ENCODE data around the gene FASN. TPM values are rescaled to one million over a fixed set of nuclear protein-coding genes. Genes with fewer than 3 reads are reported as not detected.

The FASN gene
- polyA plus RNA-seq, 1 experiment: 11.3 TPM

- no peak for TF ChIP-seq CTCF (IDR thresholded peaks at IDR 0.05; ENCODE audit: insufficient read depth, low read depth, low read length)
- Histone ChIP-seq H3K36me3 (ENCODE audit: control insufficient read depth, insufficient read depth, low read length) (peaks cover 37% of the 10 kb centered on the region), H3K27me3 (ENCODE audit: control insufficient read depth, insufficient read depth, low read length) (no peaks in the 10 kb centered on the region), H3K4me3 (ENCODE audit: low read depth, low read length) (no peak overlapping the region)
- ChIA-PET CTCF (interaction anchor here (1.5 kb wide), 1 partner anchor 27 kb away, joined by 3 read pairs; no protein-coding TSS in a partner anchor), POLR2A (no interaction called here)
- DNase-seq (ENCODE audit: low read depth): no peak
These were observed 34.3 kb downstream of the FASN start for GRCh38 chr17:82063424-82064415.

- CTCF ChIA-PET: no interaction called here
- Histone ChIP-seq H3K27me3 (ENCODE audit: control insufficient read depth, insufficient read depth, low read length) (no peaks in the 10 kb centered on the region), H3K36me3 (ENCODE audit: control insufficient read depth, insufficient read depth, low read length) (peaks cover 37% of the 10 kb centered on the region), H3K4me3 (ENCODE audit: low read depth, low read length) (no peak overlapping the region)
- DNase-seq (ENCODE audit: low read depth): no peak
- POLR2A ChIA-PET: no interaction called here
- no peak for TF ChIP-seq CTCF (IDR thresholded peaks at IDR 0.05; ENCODE audit: insufficient read depth, low read depth, low read length)
These were observed 35.1 kb downstream of the FASN start for GRCh38 chr17:82062984-82063368.

- Histone ChIP-seq H3K4me3 (ENCODE audit: low read depth, low read length) (no peak overlapping the region), H3K27me3 (ENCODE audit: control insufficient read depth, insufficient read depth, low read length) (no peaks in the 10 kb centered on the region), H3K36me3 (ENCODE audit: control insufficient read depth, insufficient read depth, low read length) (peaks cover 40% of the 10 kb centered on the region)
- no peak for DNase-seq (ENCODE audit: low read depth)
- ChIA-PET POLR2A (no interaction called here), CTCF (no interaction called here)
- TF ChIP-seq CTCF (IDR thresholded peaks at IDR 0.05; ENCODE audit: insufficient read depth, low read depth, low read length): no peak
These were observed 35.7 kb downstream of the FASN start for GRCh38 chr17:82062076-82062983.

- CTCF ChIA-PET: interaction anchor here (1.0 kb wide), 1 partner anchor 24 kb away, joined by 3 read pairs; the partner anchor contains the start of gene DCXR
- Histone ChIP-seq H3K4me3 (ENCODE audit: low read depth, low read length) (no peak overlapping the region), H3K27me3 (ENCODE audit: control insufficient read depth, insufficient read depth, low read length) (no peaks in the 10 kb centered on the region), H3K36me3 (ENCODE audit: control insufficient read depth, insufficient read depth, low read length) (peaks cover 49% of the 10 kb centered on the region)
- no peak for TF ChIP-seq CTCF (IDR thresholded peaks at IDR 0.05; ENCODE audit: insufficient read depth, low read depth, low read length)
- no peak for DNase-seq (ENCODE audit: low read depth)
- POLR2A ChIA-PET: no interaction called here
These were observed 36.8 kb downstream of the FASN start for GRCh38 chr17:82061047-82061925.
